Endothelial cell of umbilical vein (primary cell): ENCODE measurements around the gene ANKS1B. TPM values are rescaled to one million over a fixed set of nuclear protein-coding genes. Genes with fewer than 3 reads are reported as not detected.
A peak's percentile ranks its signal among the peaks of the same experiment; 100 is the strongest.

Source experiments
- BruUV-seq: library from RNA; stranded (reverse); fragments of 400-500 nt; replicated peaks from 2 replicates; lab custom pipeline; 2021; lab: Mats Ljungman, UMichigan
- CTCF ChIA-PET: fragments of 300-600, 350-600 bp; sonication (Branson Sonifier 250); formaldehyde crosslinking; loops from one replicate; lab custom pipeline; 2021; ENCODE audit warnings: antibody characterized with exemption, inconsistent platforms; lab: Charles Lee
- POLR2A ChIA-PET: fragments of 300-600, 350-600 bp; sonication (Branson Sonifier 250); formaldehyde crosslinking; loops from one replicate; lab custom pipeline; 2021; ENCODE audit warnings: antibody characterized with exemption, inconsistent platforms; lab: Charles Lee
- DNase-seq: peaks from one replicate; pipeline ENCODE4 v3.0.0-alpha.2; 2011; ENCODE audit warnings: low read depth, low spot score
- FAIRE-seq: peaks from 2 replicates; lab custom pipeline; 2011; peaks lifted over from hg19 to GRCh38; lab: Jason Lieb, UNC
- H2AFZ ChIP-seq: 2 replicates; pipeline ENCODE4 v1.6.0; 2012; ENCODE audit warnings: low read depth, low read length, control low read depth, inconsistent platforms
- H3K27ac ChIP-seq: 2 replicates; pipeline ENCODE4 v1.5.1; 2011; ENCODE audit warnings: low read depth, mild to moderate bottlenecking, control low read depth, low read length, moderate library complexity; ENCODE audit not compliant: insufficient read depth
- H3K27me3 ChIP-seq, 2 experiments: 2 replicates each; pipeline versions ENCODE4 v1.6.0 to v1.6.1; 2011; ENCODE audit warnings: low read length in 2 of 2, mixed read lengths in 1 of 2; ENCODE audit not compliant: control insufficient read depth in 2 of 2, insufficient read depth in 2 of 2
- H3K36me3 ChIP-seq, 2 experiments: 2 replicates in 1 of 2; 3 replicates in 1 of 2; pipeline ENCODE4 v1.5.1; 2011; ENCODE audit warnings: low read length in 2 of 2, mild to moderate bottlenecking in 1 of 2, moderate library complexity in 1 of 2; ENCODE audit not compliant: control insufficient read depth in 2 of 2, insufficient read depth in 2 of 2; ENCODE audit errors: extremely low read depth in 1 of 2
- H3K4me1 ChIP-seq: 3 replicates; pipeline ENCODE4 v1.5.1; 2011; ENCODE audit warnings: mild to moderate bottlenecking, low read length; ENCODE audit not compliant: control insufficient read depth, insufficient read depth; ENCODE audit errors: extremely low read depth
- H3K4me2 ChIP-seq: 2 replicates; pipeline ENCODE4 v1.6.1; 2011; ENCODE audit warnings: low read length, control low read depth, mixed read lengths; ENCODE audit not compliant: insufficient read depth
- H3K4me3 ChIP-seq, 3 experiments: fragments of 200-600 bp in 1 of 3; sonication (generic), shearing (Covaris generic) in 1 of 3; replicated peaks in 1 of 3; 2 replicates each; pipeline ENCODE4 v1.5.1; 2011 to 2016; ENCODE audit warnings: control low read depth in 3 of 3, low read length in 3 of 3, mild to moderate bottlenecking in 2 of 3, inconsistent platforms in 1 of 3, low read depth in 1 of 3, moderate library complexity in 1 of 3; ENCODE audit not compliant: insufficient read depth in 1 of 3
- H3K79me2 ChIP-seq: 2 replicates; pipeline ENCODE4 v1.6.0; 2012; ENCODE audit warnings: low read length, inconsistent platforms; ENCODE audit not compliant: control insufficient read depth, insufficient read depth
- H3K9ac ChIP-seq: replicated peaks from 2 replicates; pipeline ENCODE3; 2011; ENCODE audit warnings: low read length, control low read depth; ENCODE audit not compliant: insufficient read depth; ENCODE audit errors: extremely low read depth
- H3K9me1 ChIP-seq: replicated peaks from 3 replicates; pipeline ENCODE4 v1.6.0; 2011; ENCODE audit warnings: mild to moderate bottlenecking, low read length; ENCODE audit not compliant: control insufficient read depth, insufficient read depth; ENCODE audit errors: extremely low read depth
- H3K9me3 ChIP-seq: replicated peaks from 2 replicates; pipeline ENCODE4 v1.5.1; 2012; ENCODE audit warnings: low read length, inconsistent platforms; ENCODE audit not compliant: control insufficient read depth, insufficient read depth
- H4K20me1 ChIP-seq: replicated peaks from 2 replicates; pipeline ENCODE3; 2011; ENCODE audit warnings: mild to moderate bottlenecking, low read length; ENCODE audit not compliant: control insufficient read depth, insufficient read depth; ENCODE audit errors: extremely low read depth
- CTCF ChIP-seq, 2 donors: IDR thresholded peaks; 1 replicate in 1 of 2; 2 replicates in 1 of 2; pipeline ENCODE4 v1.5.1; 2011; ENCODE audit warnings: low read length in 2 of 2, mild to moderate bottlenecking in 2 of 2, moderate library complexity in 2 of 2, control low read depth in 1 of 2, inconsistent platforms in 1 of 2, low read depth in 1 of 2; ENCODE audit not compliant: insufficient read depth in 1 of 2; ENCODE audit errors: extremely low read depth in 1 of 2
- EZH2 ChIP-seq: IDR thresholded peaks from 2 replicates; pipeline ENCODE4 v1.6.1; 2012; ENCODE audit warnings: borderline replicate concordance, low read depth, mild to moderate bottlenecking, moderate library complexity, low read length, inconsistent platforms; ENCODE audit not compliant: severe bottlenecking
- FOS ChIP-seq: IDR thresholded peaks from 2 replicates; pipeline ENCODE4 v1.6.1; 2011; ENCODE audit warnings: mild to moderate bottlenecking, low read length, moderate library complexity, borderline replicate concordance; ENCODE audit not compliant: insufficient read depth
- GATA2 ChIP-seq: IDR thresholded peaks from 2 replicates; pipeline ENCODE4 v1.7.0; 2011; ENCODE audit warnings: low read depth, mild to moderate bottlenecking, moderate library complexity, mixed read lengths, low read length; ENCODE audit not compliant: insufficient read length, insufficient read depth
- JUN ChIP-seq: IDR thresholded peaks from 2 replicates; pipeline ENCODE4 v1.6.1; 2011; ENCODE audit warnings: borderline replicate concordance, low read depth; ENCODE audit not compliant: insufficient read length, insufficient read depth
- MAX ChIP-seq: IDR thresholded peaks from 2 replicates; pipeline ENCODE4 v1.6.1; 2011; ENCODE audit not compliant: insufficient read depth, insufficient read length
- MYC ChIP-seq: IDR thresholded peaks from one replicate; pipeline ENCODE4 v1.6.1; 2011; ENCODE audit warnings: mild to moderate bottlenecking, low read depth, low read length
- POLR2A ChIP-seq: IDR thresholded peaks from 2 replicates; pipeline ENCODE4 v1.6.1; 2012; ENCODE audit warnings: low read depth, mild to moderate bottlenecking, control low read depth, low read length
- POLR2AphosphoS5 ChIP-seq: IDR thresholded peaks from 2 replicates; pipeline ENCODE4 v1.6.1; 2012; ENCODE audit warnings: low read depth, mild to moderate bottlenecking, control low read depth, low read length, moderate library complexity; ENCODE audit not compliant: insufficient read depth
- dilution Hi-C: fragments of 300-500 bp; cut with MboI; formaldehyde crosslinking; loops from one replicate; pipeline ENCODE4 v1.15.0; 2019; ENCODE audit warnings: low sequenced_read_pairs; ENCODE audit not compliant: extremely low pct_ligation_motif_present
- intact Hi-C: fragments of 100-400 bp; cut with micrococcal nuclease; formaldehyde crosslinking; loops from one replicate; pipeline ENCODE4 v1.10.0; 2022
- polyA plus RNA-seq, 4 experiments: library from polyadenylated mRNA; depleted of rRNA in 3 of 4; stranded (reverse) in 3 of 4; unstranded in 1 of 4; fragments of >200 nt; gene quantifications; 2 replicates each; pipeline versions ENCODE4 v1.2.1 to v1.2.3, GENCODE V29; 2011 to 2012; ENCODE audit warnings: missing spikeins in 1 of 4
- total RNA-seq: library from RNA; stranded (reverse); gene quantifications from 2 replicates; pipeline ENCODE4 v1.2.3, GENCODE V29; 2021

Gene ANKS1B
- total and polyA plus RNA-seq, 2 donors (not counting 3 experiments of a cell fraction or from before 2014, with no cell fraction given) = 0.15 to 0.38 TPM

- TF ChIP-seq MYC (no peak), JUN (no peak), CTCF (IDR thresholded peaks at IDR 0.05; ENCODE audit: extremely low read depth in 1 of 2, insufficient read depth in 1 of 2, low read depth in 1 of 2, low read length in 2 of 2) (no peak), FOS (no peak), POLR2AphosphoS5 (no peak), EZH2 (no peak)
- DNase-seq (no peak), FAIRE-seq (no peak)
- no TSS peak for BruUV-seq
- POLR2A ChIA-PET = no interaction called here
- Histone ChIP-seq H3K9me3 (no peaks in the 10 kb centered on the region), H3K4me3 (no peak overlapping the region), H3K9ac (no peak overlapping the region), H3K27me3 (peaks cover 0 to 1% of the 10 kb centered on the region in 2 experiments), H3K4me1 (peaks cover 12% of the 10 kb centered on the region), H3K4me2 (no peak overlapping the region), H4K20me1 (no peaks in the 10 kb centered on the region), H3K27ac (no peak overlapping the region), H2AFZ (no peak overlapping the region), H3K36me3 (no peaks in the 10 kb centered on the region), H3K9me1 (no peaks in the 10 kb centered on the region), H3K79me2 (no peaks in the 10 kb centered on the region)
- intact Hi-C loops = no loop called here
- dilution Hi-C loops = no loop called here
- CTCF ChIA-PET = no interaction called here
Observed at GRCh38 chr12:98738539-98738938, 1246.2 kb downstream of the ANKS1B start.

- H2AFZ ChIP-seq = no peak overlapping the region
- intact Hi-C loops = no loop called here
- H3K4me3 ChIP-seq = no peak overlapping the region
- TF ChIP-seq FOS = peak; percentile 67
- TF ChIP-seq JUN = peak; percentile 34
- TF ChIP-seq CTCF (IDR thresholded peaks at IDR 0.05; ENCODE audit: extremely low read depth in 1 of 2, insufficient read depth in 1 of 2, low read depth in 1 of 2, low read length in 2 of 2) = no peak
- TF ChIP-seq GATA2 = peak; percentile 38
- no peak for TF ChIP-seq POLR2A
- no peak for TF ChIP-seq POLR2AphosphoS5
- TF ChIP-seq MAX = no peak
- no peak for TF ChIP-seq EZH2
- H3K36me3 ChIP-seq = no peaks in the 10 kb centered on the region
- no peak overlapping the region for H3K27ac ChIP-seq
- H3K9ac ChIP-seq = no peak overlapping the region
- H3K4me1 ChIP-seq = peaks cover 12% of the 10 kb centered on the region
- H3K79me2 ChIP-seq = no peaks in the 10 kb centered on the region
- ChIA-PET CTCF (no interaction called here), POLR2A (no interaction called here)
- dilution Hi-C loops = no loop called here
- peak; percentile 82 for FAIRE-seq
- BruUV-seq = no TSS peak
- H3K27me3 ChIP-seq = peaks cover 0 to 1% of the 10 kb centered on the region in 2 experiments
- H4K20me1 ChIP-seq = no peaks in the 10 kb centered on the region
- no peak overlapping the region for H3K4me2 ChIP-seq
- H3K9me3 ChIP-seq = no peaks in the 10 kb centered on the region
- H3K9me1 ChIP-seq = no peaks in the 10 kb centered on the region
- DNase-seq = peak; percentile 73
Observed at GRCh38 chr12:98738002-98738401, 1246.7 kb downstream of the ANKS1B start.
